ENCODE measurements around the gene CALCB.

The CALCB gene

DNA sequence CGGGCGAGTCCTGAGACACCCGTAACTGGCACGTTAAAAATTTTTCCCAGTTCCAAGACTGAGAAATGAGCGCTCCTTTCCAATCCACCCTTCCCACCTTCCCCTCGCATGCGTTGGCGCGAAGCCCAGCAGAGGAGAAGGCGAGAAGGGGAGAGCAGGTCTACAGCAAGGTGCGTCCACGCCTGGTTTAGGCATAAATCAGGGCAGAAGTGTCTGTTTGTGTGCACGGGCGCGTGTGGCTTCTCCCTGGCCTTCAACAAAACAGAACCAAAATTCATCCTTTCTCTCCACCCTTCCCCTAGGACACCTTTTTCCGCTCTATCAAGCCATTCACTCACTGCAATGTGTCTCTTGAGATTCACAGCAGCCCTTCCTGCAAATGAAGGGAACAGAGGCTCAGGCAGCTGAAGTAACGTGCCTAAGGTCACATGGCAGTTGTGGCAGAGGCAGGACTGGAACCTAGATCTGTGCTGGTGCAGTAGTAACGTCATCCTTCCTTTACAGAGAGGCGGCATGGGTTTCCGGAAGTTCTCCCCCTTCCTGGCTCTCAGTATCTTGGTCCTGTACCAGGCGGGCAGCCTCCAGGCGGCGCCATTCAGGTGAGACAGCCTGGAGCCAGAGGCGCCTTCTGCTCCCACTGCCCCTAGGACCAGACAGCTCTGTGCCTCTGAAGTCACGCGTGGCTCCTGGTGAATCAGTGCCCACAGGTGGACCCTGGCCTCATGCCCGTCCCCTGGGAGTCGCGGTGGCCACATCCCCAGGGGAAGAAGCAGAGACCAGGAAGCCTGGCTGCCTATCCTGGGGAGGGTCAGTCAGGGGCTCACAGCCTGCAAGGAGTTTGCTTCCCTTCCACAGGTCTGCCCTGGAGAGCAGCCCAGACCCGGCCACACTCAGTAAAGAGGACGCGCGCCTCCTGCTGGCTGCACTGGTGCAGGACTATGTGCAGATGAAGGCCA, 1.1 kb downstream of the CALCB start:
- Histone ChIP-seq H4K20me1 (no peaks in the 10 kb centered on the region), H3K4me3 (no peak overlapping the region), H3K9me3 (peaks cover 45% of the 10 kb centered on the region), H3K27ac (no peak overlapping the region), H3K9ac (no peak overlapping the region), H3K4me1 (peaks cover 12% of the 10 kb centered on the region), H3K36me3 (no peaks in the 10 kb centered on the region), H3K4me2 (peak overlapping the region; percentile 50), H3K27me3 (no peaks in the 10 kb centered on the region)
- TF ChIP-seq Cebpa-rat (IDR thresholded peaks at IDR 0.05) = no peak

DNA sequence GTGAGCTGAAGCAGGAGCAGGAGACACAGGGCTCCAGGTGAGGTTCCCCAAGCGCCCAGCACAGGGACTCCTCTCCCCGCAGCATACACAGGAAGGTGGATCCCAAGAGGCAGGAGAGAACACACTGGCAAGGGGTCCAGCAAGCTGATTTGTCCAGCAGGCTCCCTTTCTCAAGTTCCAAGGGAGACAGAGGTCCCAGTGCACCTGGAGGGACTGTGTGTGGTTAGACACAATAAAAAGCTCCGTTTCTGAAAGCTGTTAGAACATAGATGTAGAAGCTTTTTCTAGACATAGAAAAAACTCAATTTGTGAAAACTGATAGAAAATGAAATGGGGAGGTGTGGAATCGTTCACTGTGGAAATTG, 1.8 kb downstream of the CALCB start:
- H3K36me3 ChIP-seq = no peaks in the 10 kb centered on the region
- H3K9ac ChIP-seq = no peak overlapping the region
- H3K27me3 ChIP-seq = no peaks in the 10 kb centered on the region
- H4K20me1 ChIP-seq = no peaks in the 10 kb centered on the region
- H3K4me3 ChIP-seq = no peak overlapping the region
- H3K27ac ChIP-seq = no peak overlapping the region
- peaks cover 12% of the 10 kb centered on the region for H3K4me1 ChIP-seq
- TF ChIP-seq Cebpa-rat (IDR thresholded peaks at IDR 0.05) = no peak
- H3K9me3 ChIP-seq = peaks cover 39% of the 10 kb centered on the region
- peak overlapping the region; percentile 50; the same call in 1 of the 2 replicates for H3K4me2 ChIP-seq

DNA sequence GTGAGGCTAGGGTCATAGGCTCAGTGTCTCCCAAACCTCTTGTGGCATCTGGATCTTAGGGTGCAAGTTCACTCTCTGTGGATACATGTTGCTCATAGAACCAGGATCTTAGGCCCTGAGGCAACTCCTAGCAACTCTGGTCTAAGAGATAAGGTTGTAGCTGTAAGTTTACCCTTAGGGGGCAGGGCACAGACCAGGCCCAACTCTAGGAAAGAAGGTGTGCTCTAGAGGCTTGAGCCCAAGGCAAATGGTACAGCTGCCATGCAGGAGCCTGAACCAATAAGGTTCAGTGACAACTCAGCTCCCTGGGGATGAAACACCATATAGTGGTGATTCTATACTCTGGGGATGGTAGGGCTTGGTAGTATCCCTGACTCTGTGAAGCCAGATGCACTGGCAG, 17.8 kb downstream of the CALCB start:
- Histone ChIP-seq H3K27ac (no peak overlapping the region), H3K4me3 (no peak overlapping the region), H3K9ac (no peak overlapping the region), H3K4me2 (peak overlapping the region; percentile 35), H3K27me3 (no peaks in the 10 kb centered on the region), H3K36me3 (no peaks in the 10 kb centered on the region), H3K9me3 (no peaks in the 10 kb centered on the region), H3K4me1 (peaks cover 11% of the 10 kb centered on the region), H4K20me1 (no peaks in the 10 kb centered on the region)
- TF ChIP-seq Cebpa-rat (IDR thresholded peaks at IDR 0.05) = no peak

DNA sequence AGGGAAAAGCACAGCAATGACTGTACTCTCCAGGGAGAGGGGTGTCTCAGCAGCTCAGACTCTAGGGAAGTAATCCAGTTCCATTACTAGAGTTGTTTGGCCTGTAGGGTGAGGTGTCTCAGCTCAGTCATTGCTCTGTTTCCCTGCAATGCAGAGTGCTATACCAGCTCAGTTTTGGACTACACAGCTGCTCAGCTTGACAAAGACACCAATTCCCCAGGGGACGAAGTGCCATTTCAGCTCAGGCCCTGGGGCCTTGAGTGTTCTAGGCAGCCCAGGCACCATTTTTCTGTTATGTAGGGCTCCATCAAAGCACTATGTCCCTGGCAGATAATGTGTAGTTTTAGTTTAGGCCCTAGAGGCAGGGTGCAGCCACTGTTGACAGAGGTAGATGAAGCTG, 18.2 kb downstream of the CALCB start:
- peaks cover 11% of the 10 kb centered on the region for H3K4me1 ChIP-seq
- no peaks in the 10 kb centered on the region for H4K20me1 ChIP-seq
- H3K9ac ChIP-seq = no peak overlapping the region
- no peak overlapping the region for H3K27ac ChIP-seq
- no peak overlapping the region for H3K4me3 ChIP-seq
- no peaks in the 10 kb centered on the region for H3K9me3 ChIP-seq
- TF ChIP-seq Cebpa-rat (IDR thresholded peaks at IDR 0.05) = no peak
- H3K36me3 ChIP-seq = no peaks in the 10 kb centered on the region
- H3K4me2 ChIP-seq = peak overlapping the region; percentile 35
- H3K27me3 ChIP-seq = no peaks in the 10 kb centered on the region

DNA sequence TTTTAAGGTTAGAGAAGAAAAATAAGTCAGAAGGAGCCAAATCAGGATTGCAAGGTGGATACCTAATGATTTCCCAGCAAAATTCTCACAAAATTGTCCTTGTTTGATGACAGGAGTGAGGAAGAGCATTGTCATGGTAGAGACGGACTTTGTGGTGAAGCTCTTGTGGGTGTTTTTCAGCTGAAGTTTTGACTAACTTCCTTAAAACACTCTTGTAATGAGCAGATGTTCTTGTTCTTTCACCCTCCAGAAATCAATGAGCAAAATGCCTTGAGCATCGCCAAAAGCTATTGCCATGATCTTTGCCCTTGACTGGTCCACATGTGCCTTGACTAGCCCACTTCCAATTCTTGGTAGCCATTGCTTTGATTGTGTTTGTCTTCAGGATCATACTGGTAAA, 20.0 kb downstream of the CALCB start:
- no peak overlapping the region for H3K4me3 ChIP-seq
- no peak for TF ChIP-seq Cebpa-rat (IDR thresholded peaks at IDR 0.05)
- H3K27ac ChIP-seq = no peak overlapping the region
- H3K27me3 ChIP-seq = no peaks in the 10 kb centered on the region
- H3K36me3 ChIP-seq = no peaks in the 10 kb centered on the region
- H3K9ac ChIP-seq = no peak overlapping the region
- H3K9me3 ChIP-seq = no peaks in the 10 kb centered on the region
- no peak overlapping the region for H3K4me2 ChIP-seq
- peaks cover 11% of the 10 kb centered on the region for H3K4me1 ChIP-seq
- no peaks in the 10 kb centered on the region for H4K20me1 ChIP-seq

DNA sequence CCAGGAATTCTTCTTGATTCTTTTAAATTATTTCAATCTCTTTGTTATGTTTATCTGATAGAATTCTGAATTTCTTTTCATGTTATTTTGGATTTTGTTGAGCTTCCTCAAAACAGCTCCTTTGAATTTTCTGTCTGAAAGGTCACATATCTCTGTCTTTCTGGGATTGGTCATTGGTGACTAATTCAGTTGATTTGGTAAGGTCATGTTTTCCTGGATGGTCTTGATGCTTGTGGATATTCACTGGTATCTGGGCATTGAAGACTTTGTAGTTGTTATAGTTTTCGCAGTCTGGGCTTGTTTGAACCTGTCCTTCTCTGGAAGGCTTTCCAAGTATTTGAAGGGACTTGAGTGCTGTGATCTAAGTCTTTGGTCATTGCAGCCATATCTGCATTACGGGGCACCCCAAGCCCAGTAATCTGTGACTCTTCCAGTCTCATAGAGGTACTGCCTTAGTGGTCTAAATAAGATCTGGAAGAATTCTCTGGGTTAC, 22.4 kb downstream of the CALCB start:
- no peak for TF ChIP-seq Cebpa-rat (IDR thresholded peaks at IDR 0.05)
- no peaks in the 10 kb centered on the region for H4K20me1 ChIP-seq
- no peak overlapping the region for H3K4me3 ChIP-seq
- H3K9me3 ChIP-seq = no peaks in the 10 kb centered on the region
- H3K27ac ChIP-seq = no peak overlapping the region
- H3K36me3 ChIP-seq = no peaks in the 10 kb centered on the region
- H3K9ac ChIP-seq = no peak overlapping the region
- H3K4me2 ChIP-seq = no peak overlapping the region
- H3K27me3 ChIP-seq = no peaks in the 10 kb centered on the region
- peaks cover 11% of the 10 kb centered on the region for H3K4me1 ChIP-seq

DNA sequence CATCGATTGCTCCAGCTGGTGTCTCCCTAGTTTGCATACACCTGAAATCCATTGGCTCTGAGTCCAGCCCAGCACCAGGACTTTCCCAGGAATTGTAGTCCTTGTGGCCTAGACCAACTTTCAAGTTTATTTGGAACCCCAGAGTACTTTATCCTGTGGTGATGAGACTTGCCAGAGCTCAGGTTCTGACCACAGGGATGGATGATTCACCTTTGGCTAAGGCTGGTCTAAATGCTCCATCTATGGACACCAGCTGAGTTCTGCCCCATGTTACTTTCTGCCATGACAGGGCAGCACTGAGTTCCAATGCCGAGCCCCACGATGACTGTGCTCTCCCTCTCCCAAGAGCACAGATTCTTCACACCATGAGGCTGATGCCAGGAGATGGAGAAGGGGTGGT, 24.0 kb downstream of the CALCB start:
- Histone ChIP-seq H4K20me1 (no peaks in the 10 kb centered on the region), H3K9me3 (no peaks in the 10 kb centered on the region)

DNA sequence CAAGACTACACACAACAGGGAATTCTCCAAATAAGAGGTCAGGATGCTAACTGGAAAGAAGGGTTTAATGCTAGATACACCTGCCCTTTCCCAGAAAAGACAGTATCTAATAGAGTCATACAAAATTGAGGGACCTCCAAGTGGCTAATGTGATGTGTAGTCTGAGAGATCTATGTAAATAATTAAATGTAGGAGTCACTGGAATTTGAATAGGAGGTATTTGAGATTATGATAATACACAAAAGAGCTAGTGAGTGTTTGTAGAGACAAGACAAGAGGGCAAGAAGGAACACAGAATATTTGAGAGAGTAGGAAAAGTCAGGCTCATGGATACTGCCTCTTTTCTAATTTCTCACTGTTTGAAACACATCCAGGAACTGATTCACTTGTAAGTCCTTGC, 25.9 kb downstream of the CALCB start:
- H4K20me1 ChIP-seq = no peaks in the 10 kb centered on the region
- no peak overlapping the region for H3K27ac ChIP-seq
- no peak overlapping the region for H3K4me3 ChIP-seq
- no peaks in the 10 kb centered on the region for H3K27me3 ChIP-seq
- TF ChIP-seq Cebpa-rat (IDR thresholded peaks at IDR 0.05) = no peak
- no peaks in the 10 kb centered on the region for H3K36me3 ChIP-seq
- peaks cover 11% of the 10 kb centered on the region for H3K9me3 ChIP-seq
- H3K4me2 ChIP-seq = no peak overlapping the region
- H3K4me1 ChIP-seq = no peaks in the 10 kb centered on the region
- H3K9ac ChIP-seq = no peak overlapping the region

More for the DNA sequence above, 24.0 kb downstream of the CALCB start:
- TF ChIP-seq Cebpa-rat (IDR thresholded peaks at IDR 0.05) = no peak
- no peak overlapping the region for H3K9ac ChIP-seq
- no peaks in the 10 kb centered on the region for H3K27me3 ChIP-seq
- no peak overlapping the region for H3K4me2 ChIP-seq
- H3K27ac ChIP-seq = no peak overlapping the region
- no peaks in the 10 kb centered on the region for H3K4me1 ChIP-seq
- no peaks in the 10 kb centered on the region for H3K36me3 ChIP-seq
- no peak overlapping the region for H3K4me3 ChIP-seq

DNA sequence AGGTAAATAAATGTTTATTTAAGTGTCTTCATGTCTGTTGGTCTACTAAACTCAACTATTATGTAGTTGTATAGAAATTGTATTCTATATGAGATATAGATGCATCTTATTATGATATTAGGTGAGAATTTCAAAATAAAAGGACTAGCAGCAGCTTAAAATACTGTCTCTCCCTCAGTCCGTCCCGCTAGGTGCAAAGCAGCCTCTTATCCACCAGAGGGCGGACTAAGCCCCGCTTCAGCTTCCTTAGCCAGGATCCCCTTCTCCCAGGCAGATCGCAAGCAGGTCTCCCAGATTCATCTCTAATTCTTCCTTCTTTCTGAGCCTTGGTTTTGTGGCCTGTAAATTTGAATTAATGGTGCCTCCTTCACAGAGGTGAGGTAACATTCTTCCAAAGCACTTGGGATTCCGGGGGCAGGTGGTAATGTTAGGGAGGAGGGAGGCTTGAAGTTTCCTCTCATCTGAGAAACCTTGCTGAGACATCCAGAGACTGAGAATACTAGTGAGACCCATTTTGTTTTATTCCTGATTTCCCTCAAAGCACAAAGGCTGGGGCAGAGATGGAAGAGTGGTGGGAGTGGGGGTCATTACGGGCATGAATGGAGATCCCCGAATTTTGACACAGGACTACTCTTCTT, 27.8 kb downstream of the CALCB start:
- Histone ChIP-seq H3K9me3 (peaks cover 19% of the 10 kb centered on the region), H3K9ac (no peak overlapping the region), H3K27me3 (no peaks in the 10 kb centered on the region), H3K4me2 (no peak overlapping the region), H3K27ac (no peak overlapping the region), H3K4me3 (no peak overlapping the region), H3K36me3 (no peaks in the 10 kb centered on the region), H4K20me1 (no peaks in the 10 kb centered on the region), H3K4me1 (peaks cover 9% of the 10 kb centered on the region)
- no peak for TF ChIP-seq Cebpa-rat (IDR thresholded peaks at IDR 0.05)

DNA sequence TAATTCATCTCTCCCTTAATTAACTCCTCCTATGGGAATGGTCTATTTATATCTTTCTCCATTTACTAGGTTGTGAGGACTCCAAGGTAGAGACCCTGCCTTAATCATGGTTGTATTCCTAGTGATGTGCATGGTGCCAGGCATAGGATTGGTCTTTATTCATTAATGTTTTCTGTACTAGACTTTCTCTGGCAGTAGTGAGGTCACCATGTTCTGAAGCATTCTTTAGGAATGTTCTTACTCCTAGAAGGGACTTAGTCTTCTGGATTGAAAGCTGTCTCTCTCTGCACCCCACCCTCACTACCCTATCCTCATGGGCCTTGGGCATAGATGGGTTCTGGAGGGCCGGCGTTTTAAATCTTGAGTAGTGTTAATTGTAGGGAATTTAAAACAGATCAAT, 30.8 kb downstream of the CALCB start:
- no peaks in the 10 kb centered on the region for H4K20me1 ChIP-seq
- H3K4me3 ChIP-seq = no peak overlapping the region
- H3K4me2 ChIP-seq = no peak overlapping the region
- H3K4me1 ChIP-seq = peaks cover 39% of the 10 kb centered on the region
- no peaks in the 10 kb centered on the region for H3K27me3 ChIP-seq
- H3K36me3 ChIP-seq = no peaks in the 10 kb centered on the region
- H3K9ac ChIP-seq = no peak overlapping the region
- H3K9me3 ChIP-seq = peaks cover 19% of the 10 kb centered on the region
- TF ChIP-seq Cebpa-rat (IDR thresholded peaks at IDR 0.05) = no peak
- no peak overlapping the region for H3K27ac ChIP-seq
